ENCODE data around the gene GKAP1.

DNA sequence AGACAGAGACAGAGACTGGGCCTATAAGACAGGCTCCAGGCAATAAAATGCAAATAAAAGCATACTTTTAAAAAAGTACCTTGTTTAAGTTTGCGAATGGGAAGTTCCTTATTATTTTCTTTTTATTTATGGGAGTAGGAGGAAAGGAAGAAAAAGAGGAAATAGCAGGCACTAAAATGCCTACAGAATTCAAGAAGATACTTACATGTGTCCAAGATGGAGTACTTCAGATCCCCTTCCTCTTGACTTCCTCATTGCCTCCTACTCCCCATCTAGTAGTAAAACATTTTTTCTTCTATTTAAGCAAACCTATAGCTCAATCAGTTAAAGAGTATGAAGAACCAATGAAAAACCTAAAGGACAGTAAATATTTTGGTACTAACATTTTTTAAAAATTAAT is 24.8 kb downstream of the GKAP1 start:
- TF ChIP-seq ELF4 (CRISPR knock-in tag; IDR thresholded peaks at IDR 0.05; ENCODE audit: low read depth) (no peak), CTCF (IDR thresholded peaks at IDR 0.05) (no peak), FOXJ3 (CRISPR knock-in tag; IDR thresholded peaks at IDR 0.05; ENCODE audit: borderline replicate concordance) (no peak)
- TF ChIP-seq, protein P1, sequence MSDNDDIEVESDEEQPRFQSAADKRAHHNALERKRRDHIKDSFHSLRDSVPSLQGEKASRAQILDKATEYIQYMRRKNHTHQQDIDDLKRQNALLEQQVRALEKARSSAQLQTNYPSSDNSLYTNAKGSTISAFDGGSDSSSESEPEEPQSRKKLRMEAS (CRISPR knock-in tag; IDR thresholded peaks at IDR 0.05) = no peak

Measured in WTC11 (cell line).